NCI-H446 treated with DMSO at 0.1 percent for 48 hours (cell line): ENCODE measurements around the gene POU6F2.
"Not testable (repeated sequence)": the region's sequence is repeated elsewhere in the genome, so short reads cannot be mapped to it uniquely, and the experiment has no call there.

ENCODE experiments used
- DNase-seq: peaks from one replicate; lab custom pipeline; 2025; lab: John Stamatoyannopoulos, UW

POU6F2 gene

GRCh38 chr7:39304178-39304577 is 326.5 kb downstream of the POU6F2 start:
- no peak for DNase-seq

- no peak for DNase-seq
These were observed 327.1 kb downstream of the POU6F2 start for GRCh38 chr7:39304668-39305405.

- DNase-seq, result no peak
These were observed 328.4 kb downstream of the POU6F2 start for GRCh38 chr7:39306016-39306570.

- no peak for DNase-seq
These were observed 333.0 kb downstream of the POU6F2 start for GRCh38 chr7:39310699-39311098.

- no peak for DNase-seq
These were observed 334.7 kb downstream of the POU6F2 start for GRCh38 chr7:39312254-39312989.

GRCh38 chr7:39313376-39313775 is 335.7 kb downstream of the POU6F2 start:
- no peak for DNase-seq

GRCh38 chr7:39313974-39314373 is 336.3 kb downstream of the POU6F2 start:
- DNase-seq, result no peak

GRCh38 chr7:39317107-39317506 is 339.4 kb downstream of the POU6F2 start:
- DNase-seq, result no peak

- no peak for DNase-seq
These were observed 340.2 kb downstream of the POU6F2 start for GRCh38 chr7:39317896-39318295.

- no peak for DNase-seq
These were observed 343.5 kb downstream of the POU6F2 start for GRCh38 chr7:39321245-39321644.

GRCh38 chr7:39321909-39322498 is 344.3 kb downstream of the POU6F2 start:
- no peak for DNase-seq

- DNase-seq, result no peak
These were observed 346.5 kb downstream of the POU6F2 start for GRCh38 chr7:39324139-39324760.

- DNase-seq, result not testable (repeated sequence)
These were observed 353.9 kb downstream of the POU6F2 start for GRCh38 chr7:39331607-39332006.

- DNase-seq, result no peak
These were observed 354.4 kb downstream of the POU6F2 start for GRCh38 chr7:39332142-39332541.

GRCh38 chr7:39333701-39334100 is 356.0 kb downstream of the POU6F2 start:
- no peak for DNase-seq

GRCh38 chr7:39336442-39336841 is 358.7 kb downstream of the POU6F2 start:
- no peak for DNase-seq

GRCh38 chr7:39338716-39339115 is 361.0 kb downstream of the POU6F2 start:
- no peak for DNase-seq

GRCh38 chr7:39339591-39339990 is 361.9 kb downstream of the POU6F2 start:
- DNase-seq, result no peak

GRCh38 chr7:39341083-39341482 is 363.4 kb downstream of the POU6F2 start:
- no peak for DNase-seq

GRCh38 chr7:39342763-39343162 is 365.1 kb downstream of the POU6F2 start:
- DNase-seq, result no peak

GRCh38 chr7:39349452-39350123 is 371.9 kb downstream of the POU6F2 start:
- DNase-seq, result no peak
